Activated CD4-positive, alpha-beta T cell treated with anti-CD3 and anti-CD28 coated beads for 36 hours (primary cell): ENCODE measurements around the gene TST. TPM values are rescaled to one million over a fixed set of nuclear protein-coding genes. Genes with fewer than 3 reads are reported as not detected.
A peak's percentile ranks its signal among the peaks of the same experiment; 100 is the strongest.
"Not testable (repeated sequence)": the region's sequence is repeated elsewhere in the genome, so short reads cannot be mapped to it uniquely, and the experiment has no call there.

ENCODE experiments used
- ATAC-seq: fragments of 200-7000 bp; cut with Tn5 transposase; one replicate; pipeline ENCODE4 v1.10.0; 2021; ENCODE audit warnings: mild to moderate bottlenecking, moderate library complexity
- CTCF ChIA-PET: fragments of 350-600 bp; sonication (Branson Sonifier 250); formaldehyde crosslinking; loops from one replicate; lab custom pipeline; 2021; ENCODE audit warnings: antibody characterized with exemption; lab: Charles Lee
- POLR2A ChIA-PET: fragments of 350-600 bp; sonication (Branson Sonifier 250); formaldehyde crosslinking; loops from one replicate; lab custom pipeline; 2021; ENCODE audit warnings: antibody characterized with exemption, inconsistent platforms; lab: Charles Lee
- DNase-seq: peaks from one replicate; pipeline ENCODE4 v3.0.0-alpha.2; 2020
- H3K27ac Mint-ChIP-seq: one replicate; pipeline ENCODE4 v1.8.0; 2021; ENCODE audit warnings: mixed read lengths
- H3K27me3 Mint-ChIP-seq: one replicate; pipeline ENCODE4 v1.8.0; 2021; ENCODE audit warnings: mixed read lengths
- H3K36me3 Mint-ChIP-seq: one replicate; pipeline ENCODE4 v1.8.0; 2021; ENCODE audit warnings: low read depth, mixed read lengths
- H3K4me1 Mint-ChIP-seq: one replicate; pipeline ENCODE4 v1.8.0; 2021; ENCODE audit warnings: mixed read lengths
- H3K4me3 Mint-ChIP-seq: one replicate; pipeline ENCODE4 v1.8.0; 2021; ENCODE audit warnings: mild to moderate bottlenecking, moderate library complexity, mixed read lengths
- H3K9me3 Mint-ChIP-seq: one replicate; pipeline ENCODE4 v1.8.0; 2021; ENCODE audit warnings: low read depth, mixed read lengths
- intact Hi-C, 2 experiments: fragments of 100-400 bp; cut with DNase I in 1 of 2; cut with micrococcal nuclease in 1 of 2; formaldehyde crosslinking; loops; one replicate each; pipeline versions ENCODE4 v1.14.2 to v1.15.1; 2022 to 2024; cut with DNase I, micrococcal nuclease
- total RNA-seq, 2 experiments: library from RNA; stranded (reverse); gene quantifications; one replicate each; pipeline ENCODE4 v1.2.3, GENCODE V29; 2021

TST gene
- total RNA-seq, 2 experiments from 2014 or later, result 1.8 to 2.1 TPM

DNA sequence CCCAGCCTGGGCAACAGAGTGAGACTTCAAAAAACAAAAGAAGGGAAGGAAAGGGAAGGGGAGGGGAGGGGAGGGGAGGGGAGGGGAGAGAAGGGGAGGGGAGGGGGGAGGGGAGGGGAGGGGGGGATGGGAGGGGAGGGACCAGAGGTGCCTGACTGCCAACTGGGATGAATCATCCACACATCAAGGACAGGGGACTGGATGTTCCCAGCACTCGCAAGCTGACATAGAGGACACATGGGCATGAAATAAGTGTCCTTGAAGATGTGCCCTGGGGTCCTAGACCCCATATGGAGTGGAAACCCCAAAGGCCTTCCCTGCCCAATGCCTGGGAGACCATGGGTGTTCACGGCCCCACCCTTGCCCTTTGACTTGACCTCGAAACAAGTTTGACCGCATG, 19.8 kb downstream of the TST start:
- CTCF ChIA-PET, result interaction anchor here (0.6 to 1.8 kb wide), 5 partner anchors 13 to 81 kb away, joined by 3 to 7 read pairs (median 4); no protein-coding TSS in a partner anchor
- H3K4me1 Mint-ChIP-seq, result no peaks in the 10 kb centered on the region

DNA sequence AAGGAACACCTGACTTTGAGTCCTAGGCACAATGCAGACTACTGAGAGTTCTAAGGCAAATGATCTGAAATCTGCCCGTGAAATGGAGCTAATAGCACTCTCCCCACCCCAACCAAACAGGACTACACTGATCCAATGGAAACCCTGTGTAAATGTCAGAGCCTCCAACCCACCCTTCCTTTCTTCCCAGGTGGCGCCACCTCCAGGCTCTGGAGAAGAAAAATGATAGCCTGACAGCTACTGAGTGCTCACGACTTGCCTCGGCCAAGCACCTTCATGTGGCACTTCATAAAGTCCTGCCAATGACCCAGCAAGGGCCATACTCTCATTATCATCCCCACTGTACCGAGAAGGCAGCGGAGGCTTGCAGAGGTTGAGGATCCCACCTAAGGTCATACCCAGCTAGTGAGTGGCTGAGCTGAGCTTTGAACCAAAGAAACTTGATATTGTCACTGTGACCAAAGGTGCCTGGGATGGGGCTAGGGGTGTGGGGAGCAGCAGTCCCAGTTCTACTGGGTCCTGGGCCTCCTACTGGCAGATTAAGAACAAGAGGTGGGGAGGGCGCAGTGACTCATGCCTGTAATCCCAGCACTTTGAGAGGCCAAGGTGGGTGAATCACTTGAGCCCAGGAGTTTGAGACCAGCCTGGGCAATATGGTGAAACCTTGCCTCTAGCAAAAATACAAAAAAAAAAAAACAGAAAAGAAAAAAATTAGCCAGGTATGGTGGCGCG, 20.5 kb downstream of the TST start:
- POLR2A ChIA-PET, result interaction anchor here (0.7 kb wide), 1 partner anchor 326 kb away, joined by 3 read pairs; no protein-coding TSS in a partner anchor
- DNase-seq, result peak; percentile 45

More for the DNA sequence above, 19.8 kb downstream of the TST start:
- Mint-ChIP-seq H3K36me3 (no peaks in the 10 kb centered on the region), H3K4me3 (no peak overlapping the region), H3K27me3 (peaks cover 2% of the 10 kb centered on the region), H3K27ac (no peak overlapping the region), H3K9me3 (no peaks in the 10 kb centered on the region)
- POLR2A ChIA-PET, result no interaction called here
- intact Hi-C loops, result no loop called here
- ATAC-seq (no peak), DNase-seq (no peak)

GRCh38 chr22:36997746-36998145, 21.5 kb downstream of the TST start:
- H3K36me3 Mint-ChIP-seq, result no peaks in the 10 kb centered on the region
- peaks cover 5% of the 10 kb centered on the region for H3K27me3 Mint-ChIP-seq
- H3K9me3 Mint-ChIP-seq, result no peaks in the 10 kb centered on the region
- H3K27ac Mint-ChIP-seq, result no peak overlapping the region
- intact Hi-C loops, result no loop called here
- ChIA-PET CTCF (interaction anchor here (0.6 to 1.3 kb wide), 8 partner anchors 10 to 351 kb away, joined by 3 to 5 read pairs (median 4); a partner anchor contains a TSS), POLR2A (no interaction called here)
- H3K4me3 Mint-ChIP-seq, result no peak overlapping the region
- ATAC-seq (no peak), DNase-seq (no peak)
- no peaks in the 10 kb centered on the region for H3K4me1 Mint-ChIP-seq

More for the DNA sequence above, 20.5 kb downstream of the TST start:
- no peaks in the 10 kb centered on the region for H3K36me3 Mint-ChIP-seq
- no peak overlapping the region for H3K4me3 Mint-ChIP-seq
- H3K27me3 Mint-ChIP-seq, result peaks cover 3% of the 10 kb centered on the region
- intact Hi-C loops, result no loop called here
- no peaks in the 10 kb centered on the region for H3K9me3 Mint-ChIP-seq
- peak; percentile 68 for ATAC-seq
- no peaks in the 10 kb centered on the region for H3K4me1 Mint-ChIP-seq
- no peak overlapping the region for H3K27ac Mint-ChIP-seq
- CTCF ChIA-PET, result interaction anchor here (0.6 to 1.8 kb wide), 9 partner anchors 9 to 167 kb away, joined by 3 to 7 read pairs (median 4); a partner anchor contains a TSS

DNA sequence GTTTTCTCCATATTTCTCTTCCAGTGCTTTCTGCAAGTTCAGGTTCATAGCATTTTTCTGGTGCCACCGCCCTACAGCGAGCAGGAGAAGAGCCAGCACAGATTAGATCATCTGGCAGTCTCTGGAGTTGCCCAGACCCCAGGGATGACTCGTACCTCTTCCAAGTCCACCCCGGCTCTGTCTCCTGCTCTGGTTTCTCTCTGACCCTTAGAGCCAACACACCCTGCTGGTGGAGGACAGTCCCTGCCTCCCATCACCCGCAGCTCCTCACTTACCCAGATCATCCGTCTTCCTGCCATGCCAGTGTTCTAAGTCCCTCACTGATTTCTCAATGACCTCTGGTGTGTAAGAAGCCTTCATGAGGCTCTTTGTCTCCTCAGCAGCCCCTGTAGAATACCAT, 28.0 kb downstream of the TST start:
- H3K9me3 Mint-ChIP-seq, result peaks cover 8% of the 10 kb centered on the region
- H3K27ac Mint-ChIP-seq, result no peak overlapping the region
- no peak for ATAC-seq
- peaks cover 1% of the 10 kb centered on the region for H3K36me3 Mint-ChIP-seq
- CTCF ChIA-PET, result interaction anchor here (0.6 to 1.0 kb wide), 2 partner anchors 8 to 14 kb away, joined by 3 read pairs; no protein-coding TSS in a partner anchor
- H3K4me1 Mint-ChIP-seq, result peaks cover 6% of the 10 kb centered on the region
- peaks cover 25% of the 10 kb centered on the region for H3K27me3 Mint-ChIP-seq
- intact Hi-C loops, result no loop called here
- DNase-seq, result no peak
- no peak overlapping the region for H3K4me3 Mint-ChIP-seq
- POLR2A ChIA-PET, result no interaction called here

DNA sequence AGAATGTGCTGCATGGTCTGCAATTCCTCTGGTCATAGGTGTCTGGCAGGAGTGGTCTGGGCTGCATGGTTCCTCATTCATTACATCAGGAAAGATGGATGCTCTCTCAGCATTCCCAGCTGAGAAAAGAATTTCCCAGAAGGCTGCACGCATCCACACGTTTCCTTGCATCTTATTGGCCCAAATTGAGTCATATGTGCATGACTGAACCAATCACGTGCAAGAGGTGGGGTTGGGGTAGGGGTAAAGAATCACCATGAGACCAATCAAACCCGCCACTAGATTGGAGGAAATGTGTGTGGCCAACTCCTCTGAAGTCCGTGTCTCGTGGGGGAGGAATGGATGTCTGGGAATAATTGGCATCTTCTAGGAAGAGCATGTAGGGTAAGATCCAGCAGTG, 28.8 kb downstream of the TST start:
- no peak overlapping the region for H3K4me3 Mint-ChIP-seq
- ATAC-seq (no peak), DNase-seq (no peak)
- H3K4me1 Mint-ChIP-seq, result peaks cover 6% of the 10 kb centered on the region
- peaks cover 16% of the 10 kb centered on the region for H3K9me3 Mint-ChIP-seq
- ChIA-PET CTCF (interaction anchor here (0.6 to 1.0 kb wide), 3 partner anchors 8 to 202 kb away, joined by 3 read pairs; no protein-coding TSS in a partner anchor), POLR2A (no interaction called here)
- H3K36me3 Mint-ChIP-seq, result peaks cover 7% of the 10 kb centered on the region
- H3K27ac Mint-ChIP-seq, result no peak overlapping the region
- intact Hi-C loops, result no loop called here
- H3K27me3 Mint-ChIP-seq, result peaks cover 25% of the 10 kb centered on the region

- H3K4me3 Mint-ChIP-seq, DNase-seq, H3K36me3 Mint-ChIP-seq, H3K27ac Mint-ChIP-seq, H3K4me1 Mint-ChIP-seq, ATAC-seq: not testable (repeated sequence)
- ChIA-PET CTCF (interaction anchor here (0.6 to 1.4 kb wide), 3 partner anchors 135 to 603 kb away, joined by 3 to 5 read pairs (median 4); no protein-coding TSS in a partner anchor), POLR2A (interaction anchor here (0.6 kb wide), 1 partner anchor 9 kb away, joined by 4 read pairs; no protein-coding TSS in a partner anchor)
- intact Hi-C loops, result loop anchor here in 1 of 2 experiments (5.0 kb wide), 1 partner anchor 273 kb away; no protein-coding TSS in a partner anchor
- Mint-ChIP-seq H3K27me3 (peaks cover 24% of the 10 kb centered on the region), H3K9me3 (peaks cover 17% of the 10 kb centered on the region)
These were observed 30.2 kb downstream of the TST start for GRCh38 chr22:36989012-36989411.

- Mint-ChIP-seq H3K4me1 (peaks cover 6% of the 10 kb centered on the region), H3K27ac (no peak overlapping the region), H3K4me3 (no peak overlapping the region), H3K9me3 (peaks cover 17% of the 10 kb centered on the region), H3K36me3 (peaks cover 9% of the 10 kb centered on the region), H3K27me3 (peaks cover 24% of the 10 kb centered on the region)
- intact Hi-C loops, result loop anchor here in 1 of 2 experiments (5.0 kb wide), 1 partner anchor 274 kb away; no protein-coding TSS in a partner anchor
- ATAC-seq (no peak), DNase-seq (no peak)
- ChIA-PET POLR2A (no interaction called here), CTCF (interaction anchor here (0.7 to 2.5 kb wide), 5 partner anchors 11 to 604 kb away, joined by 3 to 13 read pairs (median 4); no protein-coding TSS in a partner anchor)
These were observed 31.0 kb downstream of the TST start for GRCh38 chr22:36988075-36988832.

DNA sequence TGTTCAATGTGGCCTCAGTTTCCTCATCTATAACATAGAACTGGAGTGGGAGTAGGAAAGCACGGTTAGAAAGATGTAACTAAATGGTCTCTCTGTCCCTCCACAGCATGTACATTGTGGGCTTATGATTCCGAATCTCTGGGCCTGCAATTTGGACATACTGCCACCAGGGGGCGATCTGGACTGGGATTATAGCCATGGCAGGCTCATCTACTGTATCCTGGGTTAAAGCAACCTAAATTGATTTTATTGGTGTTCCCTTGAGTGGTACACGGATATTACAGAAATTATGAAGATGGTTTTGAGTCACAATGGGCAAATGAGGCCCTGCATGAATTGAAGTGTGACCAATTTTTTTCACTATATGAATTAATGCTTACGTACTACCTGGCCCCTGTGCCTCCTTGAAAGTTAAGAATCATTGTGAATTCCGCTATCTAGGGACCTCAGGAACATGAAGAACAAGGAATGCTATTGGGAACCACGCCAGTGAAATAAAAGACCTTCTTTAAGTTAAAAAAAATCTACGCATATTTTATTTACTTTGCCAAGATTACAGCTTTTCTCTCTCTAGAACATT, 32.9 kb downstream of the TST start:
- Mint-ChIP-seq H3K9me3 (peaks cover 17% of the 10 kb centered on the region), H3K27ac (no peak overlapping the region), H3K4me3 (no peak overlapping the region), H3K27me3 (peaks cover 24% of the 10 kb centered on the region), H3K4me1 (peaks cover 6% of the 10 kb centered on the region), H3K36me3 (peaks cover 9% of the 10 kb centered on the region)
- CTCF ChIA-PET, result interaction anchor here (0.8 to 2.5 kb wide), 13 partner anchors 9 to 344 kb away, joined by 3 to 13 read pairs (median 3); no protein-coding TSS in a partner anchor
- POLR2A ChIA-PET, result interaction anchor here (0.6 kb wide), 1 partner anchor 136 kb away, joined by 3 read pairs; no protein-coding TSS in a partner anchor
- DNase-seq (peak; percentile 81), ATAC-seq (peak; percentile 83)
- intact Hi-C loops, result loop anchor here (1.0 to 5.0 kb wide), 5 partner anchors 58 to 276 kb away; no protein-coding TSS in a partner anchor

GRCh38 chr22:36985211-36985889, 33.9 kb downstream of the TST start:
- Mint-ChIP-seq H3K4me3 (no peak overlapping the region), H3K27ac (no peak overlapping the region), H3K9me3 (peaks cover 17% of the 10 kb centered on the region), H3K36me3 (peaks cover 9% of the 10 kb centered on the region), H3K4me1 (peaks cover 6% of the 10 kb centered on the region), H3K27me3 (peaks cover 21% of the 10 kb centered on the region)
- ATAC-seq (no peak), DNase-seq (no peak)
- CTCF ChIA-PET, result interaction anchor here (2.2 kb wide), 1 partner anchor 214 kb away, joined by 7 read pairs; no protein-coding TSS in a partner anchor
- intact Hi-C loops, result loop anchor here in 1 of 2 experiments (5.0 kb wide), 1 partner anchor 277 kb away; no protein-coding TSS in a partner anchor
- POLR2A ChIA-PET, result no interaction called here

- ATAC-seq (no peak), DNase-seq (no peak)
- peaks cover 6% of the 10 kb centered on the region for H3K27me3 Mint-ChIP-seq
- H3K4me3 Mint-ChIP-seq, result no peak overlapping the region
- ChIA-PET CTCF (interaction anchor here (0.5 to 7.3 kb wide), 5 partner anchors 17 to 707 kb away, joined by 3 to 60 read pairs (median 3); no protein-coding TSS in a partner anchor), POLR2A (no interaction called here)
- H3K4me1 Mint-ChIP-seq, result peaks cover 12% of the 10 kb centered on the region
- peaks cover 9% of the 10 kb centered on the region for H3K36me3 Mint-ChIP-seq
- no peak overlapping the region for H3K27ac Mint-ChIP-seq
- intact Hi-C loops, result no loop called here
- H3K9me3 Mint-ChIP-seq, result peaks cover 17% of the 10 kb centered on the region
These were observed 37.1 kb downstream of the TST start for GRCh38 chr22:36982136-36982535.
